C4-2B (cell line): Measurements from ENCODE around the gene MTSS2.

Source experiments
- CTCF ChIP-seq: fragments of 450-650 bp; conservative IDR thresholded peaks from 2 replicates; pipeline ENCODE4 v1.5.1; 2017; ENCODE audit warnings: mild to moderate bottlenecking
- ZFX ChIP-seq: fragments of 450-650 bp; IDR thresholded peaks from 2 replicates; pipeline ENCODE4 v1.6.1; 2017

GRCh38 chr16:70677499-70678120, 8.2 kb downstream of the MTSS2 start:
- TF ChIP-seq CTCF: no peak
- no peak for TF ChIP-seq ZFX
